GM21825 (cell line): ENCODE measurements around the gene FHL5.
"Not testable (repeated sequence)": the region's sequence is repeated elsewhere in the genome, so short reads cannot be mapped to it uniquely, and the experiment has no call there.

ENCODE experiments used
- ATAC-seq: cut with Tn5 transposase; IDR thresholded peaks from one replicate; pipeline ENCODE4 v1.9.1; 2021; ENCODE audit warnings: mild to moderate bottlenecking, moderate library complexity; ENCODE audit not compliant: unreplicated experiment

Gene FHL5

DNA sequence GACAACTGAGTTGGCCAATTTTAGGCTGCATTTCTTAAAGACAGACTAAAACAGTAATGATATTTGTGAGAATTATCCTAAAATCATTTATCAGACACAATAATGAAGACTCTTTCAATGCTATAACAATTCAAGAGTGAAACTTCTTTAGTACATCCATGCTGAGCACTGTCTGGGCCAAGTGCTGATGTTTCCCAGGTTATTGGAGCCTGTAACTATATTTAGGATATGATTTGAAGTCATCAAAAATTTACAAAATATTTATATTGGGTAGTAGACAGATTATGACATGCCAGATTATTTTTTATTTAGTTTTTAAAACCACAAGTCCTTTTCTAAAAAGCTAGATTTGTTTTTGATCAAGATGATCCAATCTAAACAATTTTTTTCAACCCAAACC is 45.1 kb downstream of the FHL5 start:
- no peak for ATAC-seq

DNA sequence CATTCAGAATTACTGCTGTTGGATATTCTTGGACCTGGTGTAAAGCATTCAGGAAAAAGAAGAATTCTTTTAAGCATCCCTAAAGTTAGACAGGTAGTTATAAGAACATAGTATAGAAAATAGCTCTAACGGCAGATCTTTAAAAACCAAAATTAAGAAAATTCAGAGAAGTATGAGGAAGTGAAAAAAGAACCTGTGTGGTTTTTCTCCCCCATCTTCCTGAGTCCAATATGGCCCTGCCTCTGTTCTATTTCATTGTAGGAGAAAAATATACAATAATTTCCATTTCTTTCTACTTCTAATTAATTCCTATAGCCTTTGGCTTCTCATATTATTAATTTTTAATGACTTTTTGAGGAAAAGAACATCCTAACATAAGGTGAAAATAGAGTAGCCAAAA is 47.1 kb downstream of the FHL5 start:
- no peak for ATAC-seq

DNA sequence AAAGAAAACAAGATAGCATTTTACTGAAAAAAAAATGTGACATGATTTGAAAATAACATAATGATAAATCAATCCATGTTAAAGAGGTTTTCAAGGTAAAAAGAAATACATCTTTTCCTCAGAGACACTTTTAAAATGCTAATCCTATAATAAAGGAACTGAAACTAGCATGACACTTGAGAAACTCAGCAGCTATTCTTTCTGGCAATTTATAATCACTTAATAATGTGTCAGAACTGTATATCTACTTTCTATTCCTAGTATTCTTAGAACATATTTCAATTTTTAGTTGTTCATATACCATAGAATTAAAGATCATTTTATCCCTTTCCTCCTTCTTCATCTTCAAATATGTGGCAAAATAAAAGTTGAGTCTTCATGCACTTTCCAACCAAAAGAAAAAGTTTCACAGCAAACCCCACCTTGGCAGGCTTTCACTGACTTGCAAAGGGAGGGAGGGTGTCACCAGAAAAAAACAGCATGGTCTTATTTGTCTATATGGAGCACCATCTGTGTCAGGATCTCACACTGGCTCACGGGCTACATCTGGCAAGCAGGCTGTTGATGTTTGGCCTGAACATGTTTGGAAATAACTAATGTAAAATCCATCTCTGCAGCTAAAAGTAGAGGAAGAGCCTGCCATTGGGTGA is 48.5 kb downstream of the FHL5 start:
- peak; percentile 82 for ATAC-seq

DNA sequence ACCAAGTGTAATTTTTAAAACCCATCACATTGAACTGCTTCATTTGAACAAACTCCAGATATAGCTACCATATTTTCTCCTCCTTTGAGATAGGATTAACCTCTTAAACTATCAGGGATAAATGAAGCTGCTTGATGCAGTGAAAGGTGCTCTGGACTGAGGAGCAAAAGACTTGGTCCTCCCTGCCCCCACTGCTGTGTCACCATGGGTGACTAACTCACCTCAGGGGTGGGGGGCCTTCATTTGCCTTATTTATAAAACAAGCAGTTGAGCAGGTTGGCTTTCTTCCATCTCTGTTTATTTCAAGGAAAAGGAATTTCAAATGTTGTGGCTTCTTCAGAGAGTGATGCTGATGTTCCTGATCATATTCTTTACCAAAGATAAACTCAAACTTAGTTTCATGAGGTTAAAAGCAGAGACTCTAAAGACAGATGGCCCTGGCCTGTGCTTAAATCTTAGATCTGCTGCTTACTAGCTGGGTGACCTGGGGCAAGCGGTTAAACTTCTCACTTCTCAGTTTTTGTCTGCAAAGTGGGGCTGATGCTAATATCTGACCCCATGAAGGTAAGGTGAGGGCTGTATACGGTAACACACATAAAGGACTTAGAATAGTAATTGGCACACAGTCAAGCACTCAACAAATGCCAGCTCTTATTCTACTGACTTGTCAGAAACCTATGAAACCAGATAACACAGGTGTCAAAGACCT is 50.5 kb downstream of the FHL5 start:
- no peak for ATAC-seq

DNA sequence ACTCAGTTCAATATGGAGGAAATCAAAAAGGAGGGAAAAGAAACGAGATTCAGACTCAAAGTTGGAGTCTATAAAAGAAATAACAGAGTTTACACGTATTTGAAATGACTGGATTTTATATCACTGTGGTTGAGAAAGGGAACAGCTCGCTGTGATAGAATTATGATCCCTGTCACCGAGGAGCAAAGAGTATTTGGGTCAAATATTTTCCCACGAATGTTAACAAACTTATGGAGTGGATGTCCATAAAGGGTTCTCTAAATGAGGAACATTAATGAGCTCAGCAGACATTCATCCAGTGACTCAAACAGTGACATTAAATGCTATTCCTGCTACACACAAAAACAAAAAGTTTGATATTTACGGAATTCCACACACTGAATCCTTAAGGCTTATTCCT is 57.9 kb downstream of the FHL5 start:
- ATAC-seq, result no peak

DNA sequence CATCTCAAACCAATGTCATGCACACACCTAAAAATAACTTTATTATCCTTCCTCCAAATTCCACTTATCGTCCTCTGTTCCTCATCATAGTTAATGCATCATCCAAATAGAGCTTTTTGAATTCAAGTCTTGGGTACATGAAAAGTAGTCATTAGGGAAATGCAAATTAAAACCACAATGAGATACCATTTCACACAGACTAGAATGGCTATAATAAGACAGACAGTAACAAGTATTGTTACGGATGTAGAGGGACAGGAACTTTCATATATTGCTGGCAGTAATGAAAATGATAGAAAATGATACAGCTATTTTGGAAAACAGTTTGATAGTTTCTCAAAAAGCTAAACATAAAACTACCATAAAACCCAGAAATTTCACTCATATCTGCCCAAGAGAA is 59.1 kb downstream of the FHL5 start:
- ATAC-seq, result no peak

DNA sequence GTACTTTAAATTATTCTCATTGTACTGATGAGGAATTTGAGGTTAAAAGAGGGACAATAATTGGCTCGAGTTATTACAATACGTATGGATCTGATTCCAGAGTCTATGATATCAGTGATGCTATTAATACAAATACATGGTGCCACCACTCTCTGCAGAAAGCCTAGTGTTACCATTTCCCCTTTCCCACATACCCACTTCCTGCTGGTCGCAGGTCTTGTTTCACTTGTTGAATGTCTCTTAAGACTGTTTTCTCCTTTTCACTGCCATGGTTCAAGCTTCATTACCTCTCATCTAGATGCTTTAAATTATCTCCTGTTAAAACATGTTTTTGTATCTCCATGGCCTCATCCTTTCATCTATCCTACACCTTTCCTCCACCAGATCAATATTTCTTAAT is 62.0 kb downstream of the FHL5 start:
- no peak for ATAC-seq

DNA sequence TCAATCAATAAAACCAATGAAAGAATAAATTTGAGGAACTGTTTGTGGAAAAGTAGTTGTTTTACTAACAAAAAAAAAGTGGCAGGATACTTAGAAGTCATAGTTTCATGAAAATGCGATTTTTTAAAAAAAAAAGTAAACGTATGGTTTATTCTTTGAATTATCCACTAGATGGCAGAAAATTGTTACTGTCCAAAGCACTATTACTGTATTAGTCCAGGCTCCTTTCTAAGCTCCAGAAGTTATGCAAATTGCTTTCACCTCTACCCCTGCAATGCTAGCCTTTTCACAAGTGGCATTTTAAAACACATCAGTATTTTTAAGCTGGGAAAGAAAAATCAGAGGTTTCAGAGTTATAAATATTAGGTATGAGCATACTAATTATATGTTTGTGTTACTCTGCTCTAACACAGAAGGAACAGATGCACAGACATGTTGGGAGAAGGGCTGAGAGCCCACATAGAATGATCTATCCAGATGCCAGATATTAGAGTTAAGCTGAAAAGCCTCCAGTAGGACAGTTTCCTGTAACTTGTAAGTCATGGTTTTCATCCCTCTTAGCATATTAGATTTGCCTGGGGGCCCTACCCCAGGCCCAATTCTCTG is 63.9 kb downstream of the FHL5 start:
- peak; percentile 89 for ATAC-seq

DNA sequence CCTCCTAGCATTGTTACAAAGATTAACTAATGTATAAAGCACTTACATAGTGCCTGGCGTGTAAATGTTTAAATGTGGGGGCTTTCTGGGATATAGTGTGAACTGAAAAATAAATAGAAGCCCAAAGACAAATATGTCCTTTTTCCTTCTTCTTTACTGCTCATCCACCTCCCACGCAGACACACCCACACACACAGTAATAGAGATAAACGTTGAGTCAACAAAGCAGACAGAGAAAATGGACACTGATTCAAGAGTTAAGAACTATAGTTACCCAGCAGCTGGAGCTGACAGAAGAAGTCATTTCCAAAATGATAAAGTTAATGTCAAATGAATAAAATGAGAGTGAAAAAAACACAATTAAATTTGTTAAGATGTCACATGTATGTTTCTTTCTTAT is 68.3 kb downstream of the FHL5 start:
- no peak for ATAC-seq

DNA sequence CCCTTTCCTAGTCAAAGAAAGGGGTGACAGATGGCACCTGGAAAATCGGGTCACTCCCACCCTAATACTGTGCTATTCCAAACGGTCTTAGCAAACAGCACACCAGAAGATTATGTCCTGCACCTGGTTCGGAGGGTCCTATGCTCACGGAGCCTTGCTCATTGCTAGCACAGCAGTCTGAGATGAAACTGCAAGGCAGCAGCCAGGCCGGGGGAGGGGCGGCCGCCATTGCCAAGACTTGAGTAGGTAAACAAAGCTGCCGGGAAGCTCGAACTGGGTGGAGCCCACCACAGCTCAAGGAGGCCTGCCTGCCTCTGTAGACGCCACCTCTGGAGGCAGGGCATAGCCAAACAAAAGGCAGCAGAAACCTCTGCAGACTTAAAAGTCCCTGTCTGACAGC is 75.1 kb downstream of the FHL5 start:
- ATAC-seq, result not testable (repeated sequence)

DNA sequence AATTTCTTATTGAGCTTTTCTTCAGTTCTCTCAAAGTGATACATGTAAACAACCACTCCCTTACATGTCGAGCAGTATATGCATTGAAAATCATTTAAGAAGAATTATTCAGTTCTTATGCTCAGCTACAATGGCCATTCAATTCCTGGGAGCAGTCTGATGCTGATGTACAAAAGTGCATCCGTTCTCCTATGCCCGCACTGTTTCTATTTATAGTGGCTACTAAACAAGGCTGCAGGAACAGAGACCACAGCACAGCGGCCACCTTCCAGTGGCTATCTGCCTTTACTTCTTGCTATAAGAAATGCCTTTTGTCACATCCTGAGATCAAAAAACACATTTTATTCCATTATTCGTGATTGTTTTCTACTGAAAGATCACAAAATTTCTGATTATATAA is 82.2 kb downstream of the FHL5 start:
- ATAC-seq, result no peak

DNA sequence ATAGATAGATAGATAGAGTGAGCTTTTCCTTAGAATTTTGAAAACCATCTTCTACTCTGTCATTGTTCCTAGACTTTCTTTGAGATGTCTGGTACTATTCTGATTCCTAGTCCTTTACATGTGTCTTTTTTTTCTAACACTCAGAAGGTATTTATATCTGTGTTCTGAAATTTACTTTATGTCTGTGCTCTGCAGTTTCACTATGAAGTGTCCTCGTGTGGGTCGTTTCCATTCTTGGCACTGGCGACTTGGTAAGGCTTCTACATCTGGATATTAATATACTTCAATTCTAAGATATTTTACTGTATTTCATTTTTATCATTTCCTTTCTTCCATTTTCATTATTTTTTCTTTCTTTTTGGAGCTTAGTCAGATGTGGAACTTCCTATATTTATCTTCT is 87.0 kb downstream of the FHL5 start:
- ATAC-seq, result no peak

DNA sequence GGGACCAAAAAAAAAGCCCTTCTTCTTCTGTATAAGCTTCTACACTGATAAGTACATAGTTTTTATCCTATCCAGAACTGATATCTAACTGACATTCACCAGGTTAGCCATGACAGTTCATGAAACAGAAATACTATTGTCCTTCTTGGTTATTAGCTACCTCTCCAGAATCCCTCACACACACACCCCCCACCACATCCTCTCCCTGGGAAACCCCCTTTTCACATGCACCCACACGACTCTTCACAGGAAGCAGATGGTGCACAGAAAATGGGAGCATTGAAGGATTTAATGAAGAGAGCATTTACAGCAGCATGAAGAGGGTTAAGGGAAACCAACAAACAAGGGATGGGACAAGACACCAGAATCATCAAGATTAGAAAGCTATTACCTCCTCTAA is 88.9 kb downstream of the FHL5 start:
- no peak for ATAC-seq

DNA sequence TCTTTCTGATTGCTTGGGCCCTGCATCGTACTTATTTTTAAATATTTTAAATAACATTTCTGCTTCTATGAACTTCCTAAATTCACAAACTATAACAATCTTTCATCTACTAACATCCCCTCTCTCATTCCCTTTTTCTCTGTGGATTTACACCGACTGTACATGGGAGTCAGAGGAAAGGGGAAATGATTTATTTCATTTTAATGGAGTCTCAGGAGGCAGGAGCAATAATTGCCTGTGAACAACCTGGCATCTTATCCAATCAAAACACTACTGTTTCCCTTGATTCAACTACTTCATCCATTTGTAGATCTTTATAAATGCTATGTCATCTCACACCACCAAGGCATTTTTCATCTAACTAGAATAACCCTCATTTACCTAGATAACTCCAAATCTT is 89.6 kb downstream of the FHL5 start:
- ATAC-seq, result no peak

DNA sequence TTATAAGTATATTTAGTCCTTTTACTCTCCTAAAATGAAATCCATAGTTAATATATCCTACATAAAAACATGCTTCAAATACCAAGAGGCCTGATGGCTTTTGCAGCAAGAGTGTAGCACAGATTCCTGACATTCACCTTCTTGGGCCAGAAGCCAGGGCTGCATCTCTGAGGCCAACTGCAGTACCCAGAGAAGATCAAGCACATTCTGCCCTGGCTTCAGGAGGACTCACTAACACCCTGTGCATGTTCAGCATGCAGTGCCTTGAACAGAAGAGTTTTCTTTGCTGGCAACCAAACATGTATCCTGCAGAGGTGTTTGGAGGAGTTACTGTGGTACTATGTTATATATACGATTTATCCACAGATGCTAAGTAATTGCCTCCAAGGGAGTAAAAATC is 90.3 kb downstream of the FHL5 start:
- no peak for ATAC-seq

DNA sequence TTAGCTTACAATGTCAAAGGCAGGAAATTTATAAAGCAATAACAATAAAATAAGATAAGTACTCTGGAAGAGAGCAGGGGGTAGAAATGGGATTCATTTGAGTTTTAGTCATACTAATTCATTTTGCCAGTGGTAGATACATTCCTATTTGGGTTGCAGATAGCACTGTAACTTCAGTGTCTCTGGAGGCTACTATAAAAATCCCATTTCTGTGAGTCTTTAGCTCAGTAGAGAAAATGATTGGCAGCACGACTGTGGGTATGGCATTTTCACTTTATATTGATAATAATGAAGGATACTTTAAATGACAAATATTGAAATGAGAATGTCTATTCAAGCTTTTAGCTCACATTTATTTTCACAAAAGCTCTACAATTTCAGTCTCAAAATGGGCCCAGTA is 93.6 kb downstream of the FHL5 start:
- no peak for ATAC-seq

DNA sequence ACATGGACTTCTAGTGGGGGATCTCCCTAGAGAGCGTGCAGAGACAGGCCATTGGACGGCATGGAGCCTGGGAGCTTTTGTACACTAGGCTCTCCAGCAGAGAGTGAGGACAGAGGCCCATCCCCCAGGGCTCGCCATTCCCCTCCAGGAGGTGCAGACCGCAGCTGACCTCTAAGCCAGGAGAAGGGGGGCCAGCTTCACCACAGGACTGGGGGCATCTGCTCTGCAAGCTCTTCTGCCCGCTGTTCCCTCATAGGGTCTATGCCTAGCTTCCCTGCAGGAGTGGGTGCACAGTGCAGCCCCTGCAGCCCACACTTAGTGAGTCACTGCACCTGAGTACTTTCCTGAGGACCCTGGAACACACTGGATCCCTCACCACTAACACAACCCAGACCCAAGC is 94.4 kb downstream of the FHL5 start:
- ATAC-seq, result no peak

DNA sequence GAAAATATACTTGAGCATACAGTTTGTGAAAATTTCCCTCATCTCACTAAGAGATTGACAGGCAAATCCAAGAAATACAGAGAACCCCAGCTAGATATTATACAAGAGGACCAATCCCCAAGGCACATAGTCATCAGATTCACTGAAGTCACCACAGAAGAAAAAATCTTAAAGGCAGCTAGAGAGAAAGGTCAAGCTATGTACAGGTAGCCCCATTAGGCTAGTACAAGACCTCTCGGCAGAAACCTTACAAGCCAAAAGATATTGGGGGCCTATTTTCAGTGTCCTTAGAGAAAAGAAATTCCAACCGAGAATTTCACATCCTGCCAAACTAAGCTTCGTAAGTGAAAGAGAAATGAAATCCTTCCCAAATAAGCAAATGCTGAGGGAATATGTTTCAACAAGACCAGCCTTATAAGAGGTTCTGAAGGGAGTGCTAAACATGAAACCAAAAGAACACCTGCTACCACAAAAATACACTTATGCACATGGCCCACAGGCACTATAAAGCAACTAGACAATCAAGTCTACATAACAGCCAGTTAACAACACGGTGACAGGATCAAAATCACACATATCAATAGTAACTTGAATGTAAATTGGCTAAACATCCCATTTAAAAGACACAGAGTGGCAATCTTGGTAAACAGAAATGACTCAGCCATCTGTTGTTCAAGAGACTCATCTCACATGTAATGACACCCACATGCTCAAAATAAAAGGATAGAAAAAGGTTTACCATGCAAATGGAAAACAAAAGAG is 96.3 kb downstream of the FHL5 start:
- ATAC-seq, result no peak
